ENCODE measurements around the gene PDE1C.
"Not testable (repeated sequence)": the region's sequence is repeated elsewhere in the genome, so short reads cannot be mapped to it uniquely, and the experiment has no call there.

Gene PDE1C

DNA sequence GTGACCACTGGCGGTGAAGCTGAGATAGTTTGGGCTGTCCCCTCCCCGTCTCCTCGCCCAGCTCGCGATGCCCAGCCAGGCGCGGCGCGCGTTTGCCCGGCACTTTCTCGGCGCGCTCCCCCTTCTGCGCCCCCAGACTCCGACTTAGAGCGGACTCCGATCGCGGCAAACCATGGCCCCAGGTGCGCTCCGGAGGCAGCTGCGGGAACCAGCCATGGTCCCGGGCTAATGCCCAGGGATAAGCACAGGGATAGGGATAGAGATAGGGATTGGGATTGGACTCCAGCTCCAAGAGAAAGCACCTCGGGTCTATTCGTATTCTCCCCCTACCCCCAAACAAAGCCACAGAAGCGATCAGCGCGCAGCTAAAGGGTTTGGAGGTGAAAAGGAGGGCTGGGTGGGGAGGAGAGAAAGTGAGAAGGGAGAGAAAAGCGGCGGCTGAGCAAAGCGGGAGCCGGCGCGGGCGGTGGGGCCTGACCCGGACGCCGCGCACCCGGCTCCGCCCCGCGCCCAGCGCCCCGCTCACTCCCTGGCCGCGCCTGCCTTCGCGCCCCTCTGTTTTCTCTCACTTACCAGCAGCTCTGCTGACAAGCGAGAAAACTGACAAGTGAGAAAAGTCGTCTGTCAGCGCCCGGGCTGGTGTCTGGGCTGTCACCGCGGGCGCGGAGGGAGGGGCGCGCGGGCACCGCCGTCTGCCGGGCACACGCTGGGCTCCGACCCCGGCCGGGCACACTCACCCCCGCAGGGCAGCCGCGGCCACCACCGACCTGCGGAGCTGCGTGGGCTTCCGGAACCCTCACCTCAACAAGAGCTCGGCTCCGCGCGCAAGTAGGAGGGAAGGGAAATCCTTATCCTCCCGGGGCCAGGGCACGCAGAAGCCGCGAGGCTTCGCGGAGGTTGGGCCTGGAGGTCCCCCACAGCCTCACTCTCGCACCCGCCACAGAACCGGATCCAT lies at the start of gene PDE1C:
Gene PDE1C, minus strand, starts transcription at position 2 of the 955 bp plus-strand sequence.
- no peak for DNase-seq

DNA sequence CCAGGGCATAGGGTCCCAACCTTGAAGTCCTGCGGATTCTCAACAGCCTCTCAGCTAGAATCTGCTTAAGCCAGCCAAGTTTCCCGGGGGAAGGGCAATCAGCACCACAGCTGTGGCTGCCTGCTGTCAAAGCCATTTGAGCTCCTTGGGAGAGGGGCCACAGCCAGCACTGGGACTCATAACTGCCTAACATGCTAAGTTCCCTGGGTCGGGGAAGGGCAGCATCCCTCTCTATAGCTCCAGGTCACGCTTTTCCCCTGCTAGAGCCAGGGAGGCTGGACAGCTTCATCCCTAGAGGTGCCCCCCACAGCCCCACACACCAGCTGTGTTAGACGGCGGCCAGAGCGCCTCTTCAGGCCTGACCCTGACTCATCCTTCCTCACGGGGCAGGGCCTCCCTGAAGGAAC lies 49.6 kb upstream of the PDE1C start:
- DNase-seq, result no peak

DNA sequence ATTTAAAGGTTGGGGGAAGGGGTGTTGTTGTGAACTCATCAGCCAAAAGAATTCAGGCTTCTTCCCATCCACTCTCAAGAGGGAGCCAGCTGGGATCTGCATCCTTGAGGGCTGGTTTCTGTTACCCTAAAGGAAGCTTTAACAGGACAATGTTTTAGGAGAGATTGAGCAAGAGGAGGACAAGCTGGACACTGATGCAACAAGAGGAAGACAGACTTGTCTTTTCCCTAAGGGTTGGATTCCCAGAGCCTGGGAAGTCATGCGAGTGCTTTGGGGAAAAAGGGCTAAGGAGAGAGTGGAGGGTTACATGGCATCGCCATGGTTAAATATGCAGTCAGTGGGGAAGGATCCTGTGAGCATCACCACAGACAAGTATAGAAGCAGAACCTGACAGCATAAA lies 47.6 kb upstream of the PDE1C start:
- DNase-seq, result no peak

DNA sequence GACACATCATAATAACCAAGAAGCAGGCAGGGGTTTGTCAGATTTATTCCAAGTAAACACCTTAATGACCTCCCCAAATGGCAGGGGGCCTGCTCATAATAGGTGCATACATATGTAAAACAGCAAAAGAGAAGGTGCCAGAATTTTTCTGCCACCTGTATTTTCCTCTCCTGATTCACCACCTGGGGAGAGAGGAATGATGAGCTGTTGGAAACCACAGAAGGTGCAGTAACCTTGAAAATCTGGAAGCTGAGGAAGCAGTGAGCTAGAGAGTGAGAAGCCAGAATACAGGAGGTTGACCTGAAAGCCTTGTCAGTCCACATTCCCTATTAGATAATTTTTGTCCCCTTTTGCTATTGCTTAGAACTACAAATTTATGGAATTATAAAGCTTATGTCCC lies 46.2 kb upstream of the PDE1C start:
- no peak for DNase-seq

DNA sequence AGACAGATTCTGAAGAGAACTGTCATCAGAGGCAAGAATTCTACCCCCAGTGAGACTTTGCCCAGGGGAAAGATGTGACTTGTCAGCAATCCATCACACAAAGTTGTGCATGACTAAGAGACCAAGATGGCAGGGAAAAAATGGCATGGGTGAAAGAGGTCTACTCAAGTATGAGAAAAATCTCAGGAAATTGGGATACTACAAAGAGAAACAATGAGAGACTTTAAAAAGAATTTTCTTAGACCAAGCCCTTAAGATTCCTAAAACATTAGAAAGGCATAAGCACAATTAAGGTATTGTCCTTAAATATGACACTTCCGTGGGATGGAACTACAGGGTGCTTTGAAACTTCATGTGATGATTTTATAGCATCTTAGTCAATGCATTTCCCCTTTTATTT lies 45.6 kb upstream of the PDE1C start:
- no peak for DNase-seq

DNA sequence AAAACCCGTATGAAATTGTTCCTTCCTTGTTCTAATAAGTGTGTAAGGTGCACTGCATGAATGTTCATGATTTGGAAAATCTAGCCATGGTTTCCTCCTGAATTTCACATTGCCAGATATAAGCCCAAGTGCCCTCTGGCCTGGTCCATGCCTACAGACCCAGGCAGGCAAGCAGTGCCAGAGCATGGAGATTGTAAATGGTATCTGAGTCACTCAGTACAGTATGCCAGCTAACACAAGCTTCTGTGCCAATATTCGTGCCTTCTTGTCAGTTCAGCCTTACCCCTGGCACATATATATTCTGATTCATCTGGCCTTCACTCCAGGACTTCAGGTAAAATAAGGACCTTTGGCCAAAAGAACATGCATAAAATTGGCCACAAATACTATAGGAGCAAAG lies 38.4 kb upstream of the PDE1C start:
- no peak for DNase-seq

DNA sequence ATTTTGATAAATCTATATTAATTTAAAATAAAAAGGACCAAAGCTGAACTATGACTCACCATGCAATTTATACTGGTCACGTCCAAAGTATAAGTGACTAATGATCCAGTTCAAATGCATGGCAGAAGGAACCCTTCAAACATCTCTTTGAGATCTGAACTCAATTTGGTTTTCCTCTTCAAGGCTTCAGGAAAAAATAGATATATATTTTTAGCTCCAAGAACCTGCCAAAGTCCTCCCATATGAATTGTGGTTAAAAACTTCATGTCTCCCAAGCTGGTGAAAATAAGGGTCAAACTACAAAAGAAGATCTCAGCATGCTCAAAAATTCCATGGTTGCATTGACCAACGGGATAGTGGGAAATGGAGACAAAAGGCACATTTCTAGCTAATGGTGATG lies 34.6 kb upstream of the PDE1C start:
- DNase-seq, result no peak

DNA sequence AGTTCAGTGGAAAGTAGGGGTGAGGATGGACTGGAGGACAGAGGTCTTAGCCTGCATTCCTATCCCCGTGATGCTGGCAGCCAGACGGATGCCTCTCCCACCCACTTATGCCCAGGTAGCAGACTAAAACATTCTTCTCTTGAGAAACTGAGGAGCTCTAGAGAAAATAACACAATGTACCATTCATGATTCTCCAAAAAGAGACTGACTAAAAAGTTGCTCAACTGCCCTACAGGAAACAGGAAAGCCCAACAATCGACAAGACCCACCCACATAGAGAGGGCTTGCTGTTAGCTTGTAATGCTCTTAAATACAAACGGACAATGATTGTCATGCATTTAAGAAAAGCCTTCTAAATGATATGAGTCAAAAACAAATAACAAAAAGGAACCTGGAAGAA lies 33.2 kb upstream of the PDE1C start:
- DNase-seq, result no peak

DNA sequence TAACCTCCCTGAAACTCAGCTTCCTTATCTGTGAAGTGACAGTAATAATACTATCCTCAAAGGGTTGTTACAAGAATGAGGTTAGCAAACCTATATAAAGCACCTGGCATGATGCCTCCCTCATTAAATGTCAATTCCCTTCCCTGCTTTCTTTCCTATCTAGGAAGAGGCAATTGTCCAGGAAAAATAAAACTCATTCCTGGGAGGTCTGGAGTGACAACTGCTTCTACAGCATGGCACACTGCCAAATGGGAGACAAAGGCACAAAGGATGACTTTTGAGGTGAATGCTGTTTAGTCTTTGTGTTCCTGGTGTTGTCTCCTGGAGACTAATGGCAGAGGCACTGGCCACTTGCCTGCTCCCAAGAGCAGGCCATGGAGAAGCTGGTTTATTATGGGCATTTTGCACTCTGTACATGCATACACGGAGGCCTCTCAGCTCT lies 32.2 kb upstream of the PDE1C start:
- DNase-seq, result no peak

DNA sequence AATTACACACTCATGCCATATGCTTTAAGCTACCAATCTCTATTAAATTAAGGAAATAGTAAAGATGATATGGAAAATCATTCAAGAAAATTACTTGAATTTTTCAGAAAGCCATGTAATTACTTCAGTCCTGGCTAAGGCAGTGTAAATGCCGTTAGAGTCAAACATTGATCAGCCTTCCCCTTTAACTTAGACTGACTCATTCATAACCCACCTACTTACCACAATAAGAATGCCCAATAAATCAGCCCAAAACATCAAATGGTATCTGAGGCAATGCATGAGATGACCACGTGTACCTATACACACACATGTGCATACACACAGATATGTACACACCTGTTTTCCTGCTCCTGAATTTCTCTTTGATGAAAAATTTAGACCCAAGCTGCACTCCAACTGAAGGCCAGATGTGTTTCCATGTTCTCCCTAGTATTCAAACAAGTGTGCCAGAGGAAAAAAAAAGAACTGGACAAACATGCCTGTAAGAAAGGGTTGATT lies 30.2 kb upstream of the PDE1C start:
- DNase-seq, result no peak

DNA sequence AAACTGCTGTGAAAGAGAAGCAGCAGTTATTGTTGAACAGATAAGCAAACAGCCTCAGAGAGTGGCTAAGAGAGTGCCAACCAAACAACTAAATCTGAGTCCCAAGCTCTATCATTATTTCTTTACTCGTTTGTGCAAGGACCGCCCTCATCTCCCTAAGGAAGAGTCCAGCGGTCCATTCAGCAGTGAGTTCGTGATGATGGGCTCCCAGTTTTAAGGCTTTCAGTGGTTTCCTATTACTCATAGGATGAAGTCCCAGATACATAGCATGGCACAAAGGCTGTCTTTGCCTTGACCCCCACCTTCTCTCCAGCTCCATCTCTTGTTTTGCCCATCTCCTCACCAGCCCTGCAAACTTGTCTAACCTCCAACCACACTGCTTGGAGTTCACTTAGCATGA lies 24.3 kb upstream of the PDE1C start:
- DNase-seq, result no peak

DNA sequence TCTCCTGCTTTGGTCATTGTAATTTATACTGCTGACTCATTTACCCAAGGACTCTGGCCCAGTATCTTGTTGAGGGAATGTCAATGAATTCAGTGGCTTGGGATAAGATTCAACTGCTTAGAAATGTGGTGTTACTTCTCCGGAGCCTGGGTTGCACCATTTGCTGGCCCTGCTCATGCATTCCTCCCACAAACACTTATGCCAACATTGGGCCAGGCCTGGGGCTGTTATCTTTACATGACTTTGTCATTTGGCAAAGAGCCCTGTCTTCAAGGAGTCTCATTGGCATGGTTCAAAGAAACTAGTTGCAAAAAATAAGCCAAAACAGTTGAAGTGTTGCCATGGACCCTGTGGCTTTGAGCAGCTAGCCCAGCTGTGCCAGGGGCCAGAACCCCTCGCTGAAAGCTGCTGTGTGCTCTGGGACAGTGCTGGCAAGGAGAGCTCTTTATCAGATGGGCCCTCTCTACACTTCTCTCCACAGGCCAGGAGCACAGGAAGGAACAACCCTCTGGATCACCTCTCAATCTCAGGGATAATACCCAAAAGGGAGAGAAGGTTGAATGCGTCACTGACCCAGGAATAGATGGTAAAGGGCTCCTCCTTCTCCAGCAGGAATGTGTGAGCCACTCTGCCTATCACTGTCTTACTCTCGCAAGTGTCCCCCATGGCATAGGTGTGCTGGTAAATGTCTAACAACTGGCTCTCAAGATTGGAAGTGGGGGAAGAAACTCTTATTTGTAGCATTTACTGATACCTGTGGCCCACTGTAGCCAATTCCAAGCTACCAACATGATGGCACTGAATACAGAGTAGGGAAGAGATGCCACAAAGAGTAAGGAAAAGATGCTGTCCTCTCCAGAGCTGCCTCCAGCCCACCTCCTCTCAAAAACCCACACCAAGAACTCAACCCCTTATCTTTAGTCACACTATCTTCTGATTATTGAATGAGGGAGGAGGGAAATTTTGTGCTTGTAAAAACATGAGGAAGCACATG lies 23.5 kb upstream of the PDE1C start:
- DNase-seq, result no peak

DNA sequence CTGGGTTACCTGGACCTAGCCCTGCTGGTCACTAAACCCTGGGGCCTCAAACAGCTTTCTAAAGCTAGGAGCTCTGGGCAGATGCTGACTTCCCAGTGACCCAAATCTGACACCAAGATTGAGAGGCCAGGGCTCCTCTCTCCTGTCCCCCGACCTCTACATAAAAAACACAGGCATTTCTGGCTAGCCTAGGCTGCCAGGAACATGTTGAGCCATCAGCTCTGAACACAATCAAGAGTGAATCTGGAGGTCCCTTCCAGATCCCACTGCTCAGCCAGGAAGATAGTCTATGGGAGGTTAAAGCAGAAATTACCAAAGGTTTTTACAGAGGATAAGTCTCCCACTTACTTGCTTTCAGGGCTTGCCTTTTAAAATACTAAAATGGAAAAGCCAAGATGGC lies 22.1 kb upstream of the PDE1C start:
- no peak for DNase-seq

DNA sequence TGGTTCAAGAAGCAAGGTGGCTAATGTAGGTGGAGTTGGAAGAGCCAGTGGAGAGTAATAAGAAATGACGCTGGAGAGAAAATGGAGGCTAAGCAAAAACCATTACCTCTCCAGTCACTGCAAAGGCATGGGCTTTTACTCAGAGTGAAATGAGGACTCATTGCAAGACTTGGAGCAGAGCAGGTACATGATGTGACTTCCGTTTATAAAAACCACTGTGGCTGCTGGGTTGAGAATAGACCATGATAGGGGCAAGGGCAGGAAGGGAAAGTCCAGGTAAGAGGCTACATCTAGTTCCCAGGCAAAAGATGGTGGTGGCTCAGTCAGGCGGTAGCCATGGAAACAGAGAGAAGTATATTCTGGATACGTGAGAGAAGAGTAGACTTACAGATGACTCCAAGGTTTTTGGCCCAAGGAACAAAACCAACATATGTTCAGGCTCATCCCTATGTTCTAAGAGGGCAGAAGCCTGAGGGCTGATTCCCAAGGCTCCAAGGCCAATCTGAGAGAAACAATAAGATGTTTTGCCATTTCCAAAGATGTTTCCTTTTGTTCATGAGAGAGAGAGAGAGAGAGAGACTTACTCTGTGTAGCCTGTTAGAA lies 21.5 kb upstream of the PDE1C start:
- DNase-seq, result no peak

DNA sequence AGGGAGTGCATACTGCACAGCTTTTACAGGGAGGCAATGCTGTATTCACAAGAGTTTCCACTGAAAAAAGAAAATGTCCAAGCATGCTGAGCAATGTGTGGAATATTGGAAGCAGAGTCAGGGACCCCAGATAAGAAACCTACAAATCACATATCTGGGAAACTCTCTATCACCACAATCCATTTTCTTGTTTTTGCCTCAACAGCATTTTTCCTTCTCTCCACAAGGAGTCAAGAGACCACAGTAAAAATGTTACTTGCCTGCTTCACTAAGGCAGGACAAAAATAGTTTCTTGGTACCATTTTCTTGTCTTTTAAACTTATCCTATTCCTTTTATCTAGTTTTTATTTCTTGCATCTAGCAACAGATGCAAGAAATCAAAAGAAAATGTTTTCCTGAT lies 19.5 kb upstream of the PDE1C start:
- no peak for DNase-seq

DNA sequence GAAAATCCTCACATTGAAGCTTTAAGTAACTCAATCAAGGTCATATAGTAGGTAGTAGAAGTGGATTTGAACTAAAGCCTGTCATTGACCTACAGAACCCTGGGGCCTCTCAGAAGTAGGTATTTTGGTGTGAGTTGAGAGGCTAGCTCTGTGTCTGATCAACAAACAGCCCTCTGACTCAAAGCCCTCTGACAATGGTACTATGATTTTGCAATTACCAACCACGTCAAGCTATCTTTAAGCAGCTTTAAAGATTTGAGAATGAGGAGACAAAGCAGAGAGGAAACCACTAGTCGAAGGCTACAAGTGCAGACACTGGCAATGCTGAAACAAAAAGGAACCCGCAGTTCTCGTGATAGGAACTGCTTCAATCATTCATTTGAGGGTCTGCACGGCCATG lies 19.0 kb upstream of the PDE1C start:
- no peak for DNase-seq

DNA sequence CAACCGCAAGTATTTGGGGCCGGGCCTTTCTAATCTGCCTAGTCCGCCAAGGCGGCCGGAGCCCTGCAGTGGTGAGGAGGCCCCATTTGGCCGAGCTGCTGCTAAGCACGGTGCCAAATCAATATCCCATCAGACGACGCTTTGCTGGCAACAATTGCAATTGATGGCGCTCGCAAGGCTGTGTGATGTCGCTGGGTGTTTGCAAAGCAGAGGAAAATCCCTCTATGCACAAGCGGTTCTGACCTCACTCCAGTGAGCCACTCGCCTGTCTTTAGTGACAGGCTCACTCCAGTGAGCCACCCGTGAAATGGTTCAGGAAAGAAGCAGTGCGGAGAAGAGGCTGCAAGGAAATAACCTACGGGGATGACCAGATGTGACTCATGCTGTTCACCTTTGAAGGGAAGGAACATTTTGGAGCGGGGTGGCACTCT lies 18.3 kb upstream of the PDE1C start:
- no peak for DNase-seq

DNA sequence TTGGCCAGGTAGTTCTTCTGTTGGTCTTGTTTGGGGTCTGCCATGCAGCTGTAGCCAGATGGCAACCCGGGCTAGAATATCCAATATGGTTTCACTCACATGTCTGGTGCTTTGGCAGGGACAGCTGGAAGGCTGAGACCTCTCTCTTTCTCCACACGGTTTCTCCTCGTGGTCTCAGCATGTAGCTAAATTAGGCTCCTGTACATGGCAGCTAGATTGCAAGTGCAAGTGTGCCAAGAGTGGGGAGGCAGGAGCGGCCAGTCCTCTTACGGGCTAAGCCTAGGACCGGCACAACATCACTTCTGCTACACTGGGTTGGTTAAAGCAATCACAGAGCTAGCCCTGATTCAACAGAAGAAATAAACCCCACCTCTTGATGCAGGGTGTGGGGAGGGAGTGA lies 9.3 kb upstream of the PDE1C start:
- no peak for DNase-seq

DNA sequence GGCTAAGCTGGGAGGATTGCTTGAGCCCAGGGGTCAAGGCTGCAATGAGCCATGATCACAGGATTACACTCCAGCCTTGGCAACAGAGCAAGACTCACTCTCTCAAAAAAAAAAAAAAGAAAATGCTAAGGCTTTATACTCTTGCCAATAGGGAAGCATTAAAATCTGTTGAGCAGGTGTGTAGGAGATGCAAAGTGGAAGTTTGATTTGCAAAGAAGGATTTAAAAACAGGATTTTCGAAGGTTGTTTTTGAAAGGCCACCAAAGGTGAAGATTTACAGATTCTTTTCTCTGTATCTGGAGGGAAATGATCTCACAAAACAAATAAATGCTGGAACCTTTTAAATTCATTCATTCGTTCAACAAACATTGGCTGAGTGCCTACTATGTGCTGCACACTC lies 8.6 kb upstream of the PDE1C start:
- DNase-seq, result no peak

DNA sequence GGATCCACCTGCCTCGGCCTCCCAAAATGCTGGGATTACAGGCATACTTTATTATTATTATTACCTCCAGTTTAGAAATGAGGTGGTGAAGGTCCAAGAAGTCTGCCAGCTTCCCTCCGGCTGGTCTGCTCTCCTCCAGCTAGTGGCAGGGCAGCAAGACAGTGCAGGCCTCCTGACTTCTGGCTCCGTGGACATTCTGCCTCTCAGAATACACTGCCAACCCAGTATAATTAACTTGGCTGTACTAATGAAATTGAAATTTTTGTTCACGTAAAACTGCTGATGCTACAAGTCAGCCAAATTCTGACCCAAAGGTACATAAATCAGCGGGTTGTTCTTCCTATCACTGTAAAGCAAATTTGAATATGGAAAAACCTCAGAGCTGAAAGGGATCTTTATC lies 7.6 kb upstream of the PDE1C start:
- no peak for DNase-seq

DNA sequence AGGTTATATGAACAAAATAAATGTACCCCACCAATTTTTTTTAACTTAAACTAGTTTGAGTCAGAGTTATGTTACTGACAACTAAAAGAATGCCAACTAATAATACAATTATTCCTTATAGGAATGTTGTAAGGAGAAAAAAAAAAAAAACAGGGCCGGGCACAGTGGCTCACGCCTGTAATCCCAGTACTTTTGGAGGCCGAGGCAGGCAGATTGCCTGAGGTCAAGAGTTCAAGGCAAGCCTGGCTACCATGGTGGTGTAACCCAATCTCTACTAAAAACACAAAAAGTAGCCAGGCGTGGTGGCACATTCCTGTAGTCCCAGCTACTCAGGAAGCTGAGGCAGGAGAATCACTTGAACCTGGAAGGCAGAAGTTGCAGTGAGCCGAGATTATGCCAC lies 6.6 kb upstream of the PDE1C start:
- not testable (repeated sequence) for DNase-seq

DNA sequence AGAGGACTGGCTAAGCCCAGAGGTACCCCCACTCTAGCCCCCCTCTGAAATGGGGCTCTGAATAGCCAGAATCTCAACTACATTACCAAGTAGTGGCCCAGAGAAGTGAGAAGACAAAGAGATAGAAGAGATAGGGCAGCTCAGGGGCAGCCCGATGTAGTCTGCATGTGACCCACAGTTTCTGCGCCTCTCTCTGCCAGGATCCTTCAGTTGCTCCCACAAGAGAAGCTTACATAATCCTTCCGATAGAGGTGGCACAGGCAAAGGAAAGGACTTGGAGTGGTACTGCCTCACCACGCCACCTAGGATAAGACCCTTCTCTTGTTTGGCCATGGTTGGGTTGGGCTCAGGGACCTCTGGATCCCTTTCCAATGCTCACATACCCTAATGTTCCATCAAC lies 5.4 kb upstream of the PDE1C start:
- no peak for DNase-seq
